ENCODE data around the gene GPR37L1.

GPR37L1 gene

GRCh38 chr1:202127061-202127460, 4.3 kb downstream of the GPR37L1 start:
- Histone ChIP-seq H3K4me3 (ENCODE audit: low read depth, low read length) (no peak overlapping the region), H3K36me3 (ENCODE audit: control insufficient read depth, insufficient read depth, low read length) (0 out of 2 replicates have a peak, but pooled peaks cover under 1% of the 10 kb centered on the region), H3K27ac (ENCODE audit: low read depth, low read length) (no peak overlapping the region), H3K9me3 (ENCODE audit: control insufficient read depth, insufficient read depth, low read depth, low read length) (no peaks in the 10 kb centered on the region), H3K27me3 (ENCODE audit: control insufficient read depth, insufficient read depth, low read length) (no peaks in the 10 kb centered on the region), H3K4me1 (ENCODE audit: control insufficient read depth, insufficient read depth, low read length) (no peaks in the 10 kb centered on the region), H3K9ac (ENCODE audit: low read length) (no peak overlapping the region)

GRCh38 chr1:202127836-202128622, 5.3 kb downstream of the GPR37L1 start:
- H3K9ac ChIP-seq (ENCODE audit: low read length) = no peak overlapping the region
- no peak overlapping the region for H3K4me3 ChIP-seq (ENCODE audit: low read depth, low read length)
- peaks cover 10% of the 10 kb centered on the region for H3K36me3 ChIP-seq (ENCODE audit: control insufficient read depth, insufficient read depth, low read length)
- H3K27ac ChIP-seq (ENCODE audit: low read depth, low read length) = no peak overlapping the region
- peaks cover 4% of the 10 kb centered on the region; the same call in 1 of the 2 replicates for H3K4me1 ChIP-seq (ENCODE audit: control insufficient read depth, insufficient read depth, low read length)
- H3K27me3 ChIP-seq (ENCODE audit: control insufficient read depth, insufficient read depth, low read length) = no peaks in the 10 kb centered on the region
- H3K9me3 ChIP-seq (ENCODE audit: control insufficient read depth, insufficient read depth, low read depth, low read length) = no peaks in the 10 kb centered on the region

- H3K4me1 ChIP-seq (ENCODE audit: control insufficient read depth, insufficient read depth, low read length) = peaks cover 4% of the 10 kb centered on the region; the same call in 1 of the 2 replicates
- no peak overlapping the region for H3K4me3 ChIP-seq (ENCODE audit: low read depth, low read length)
- H3K27ac ChIP-seq (ENCODE audit: low read depth, low read length) = no peak overlapping the region
- H3K9me3 ChIP-seq (ENCODE audit: control insufficient read depth, insufficient read depth, low read depth, low read length) = no peaks in the 10 kb centered on the region
- peaks cover 22% of the 10 kb centered on the region for H3K36me3 ChIP-seq (ENCODE audit: control insufficient read depth, insufficient read depth, low read length)
- no peaks in the 10 kb centered on the region for H3K27me3 ChIP-seq (ENCODE audit: control insufficient read depth, insufficient read depth, low read length)
- H3K9ac ChIP-seq (ENCODE audit: low read length) = no peak overlapping the region
These were observed 7.0 kb downstream of the GPR37L1 start for GRCh38 chr1:202129453-202130296.

DNA sequence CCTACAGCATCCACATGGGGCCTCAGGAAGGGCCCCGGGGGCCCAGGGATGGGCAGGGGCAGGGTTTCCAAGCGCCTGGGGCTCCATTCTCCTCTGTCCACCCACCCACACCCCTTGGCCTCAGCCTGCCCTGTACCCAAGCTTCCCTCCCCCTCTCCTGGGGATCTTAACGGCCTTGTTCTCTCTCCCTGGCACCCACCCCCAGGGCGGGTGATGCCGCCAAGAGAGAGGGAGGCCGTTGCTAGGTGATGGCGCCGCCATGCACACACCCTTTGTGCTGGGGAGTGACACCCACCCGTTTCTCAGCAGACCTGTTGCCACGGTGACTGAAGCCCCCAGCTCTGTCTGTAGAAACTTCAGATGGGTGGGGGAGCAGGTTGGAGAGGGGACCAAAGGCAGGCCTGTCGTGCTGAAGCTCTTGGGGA, 7.6 kb downstream of the GPR37L1 start:
- no peaks in the 10 kb centered on the region for H3K27me3 ChIP-seq (ENCODE audit: control insufficient read depth, insufficient read depth, low read length)
- H3K36me3 ChIP-seq (ENCODE audit: control insufficient read depth, insufficient read depth, low read length) = peaks cover 26% of the 10 kb centered on the region
- H3K4me3 ChIP-seq (ENCODE audit: low read depth, low read length) = no peak overlapping the region
- no peak overlapping the region for H3K9ac ChIP-seq (ENCODE audit: low read length)
- H3K27ac ChIP-seq (ENCODE audit: low read depth, low read length) = no peak overlapping the region
- peaks cover 7% of the 10 kb centered on the region; the same call in 1 of the 2 replicates for H3K4me1 ChIP-seq (ENCODE audit: control insufficient read depth, insufficient read depth, low read length)
- H3K9me3 ChIP-seq (ENCODE audit: control insufficient read depth, insufficient read depth, low read depth, low read length) = no peaks in the 10 kb centered on the region

GRCh38 chr1:202130816-202131522, 8.3 kb downstream of the GPR37L1 start:
- Histone ChIP-seq H3K9me3 (ENCODE audit: control insufficient read depth, insufficient read depth, low read depth, low read length) (no peaks in the 10 kb centered on the region), H3K4me1 (ENCODE audit: control insufficient read depth, insufficient read depth, low read length) (peaks cover 12% of the 10 kb centered on the region; the same call in 1 of the 2 replicates), H3K4me3 (ENCODE audit: low read depth, low read length) (no peak overlapping the region), H3K9ac (ENCODE audit: low read length) (no peak overlapping the region), H3K27ac (ENCODE audit: low read depth, low read length) (no peak overlapping the region), H3K36me3 (ENCODE audit: control insufficient read depth, insufficient read depth, low read length) (peaks cover 32% of the 10 kb centered on the region), H3K27me3 (ENCODE audit: control insufficient read depth, insufficient read depth, low read length) (no peaks in the 10 kb centered on the region)

DNA sequence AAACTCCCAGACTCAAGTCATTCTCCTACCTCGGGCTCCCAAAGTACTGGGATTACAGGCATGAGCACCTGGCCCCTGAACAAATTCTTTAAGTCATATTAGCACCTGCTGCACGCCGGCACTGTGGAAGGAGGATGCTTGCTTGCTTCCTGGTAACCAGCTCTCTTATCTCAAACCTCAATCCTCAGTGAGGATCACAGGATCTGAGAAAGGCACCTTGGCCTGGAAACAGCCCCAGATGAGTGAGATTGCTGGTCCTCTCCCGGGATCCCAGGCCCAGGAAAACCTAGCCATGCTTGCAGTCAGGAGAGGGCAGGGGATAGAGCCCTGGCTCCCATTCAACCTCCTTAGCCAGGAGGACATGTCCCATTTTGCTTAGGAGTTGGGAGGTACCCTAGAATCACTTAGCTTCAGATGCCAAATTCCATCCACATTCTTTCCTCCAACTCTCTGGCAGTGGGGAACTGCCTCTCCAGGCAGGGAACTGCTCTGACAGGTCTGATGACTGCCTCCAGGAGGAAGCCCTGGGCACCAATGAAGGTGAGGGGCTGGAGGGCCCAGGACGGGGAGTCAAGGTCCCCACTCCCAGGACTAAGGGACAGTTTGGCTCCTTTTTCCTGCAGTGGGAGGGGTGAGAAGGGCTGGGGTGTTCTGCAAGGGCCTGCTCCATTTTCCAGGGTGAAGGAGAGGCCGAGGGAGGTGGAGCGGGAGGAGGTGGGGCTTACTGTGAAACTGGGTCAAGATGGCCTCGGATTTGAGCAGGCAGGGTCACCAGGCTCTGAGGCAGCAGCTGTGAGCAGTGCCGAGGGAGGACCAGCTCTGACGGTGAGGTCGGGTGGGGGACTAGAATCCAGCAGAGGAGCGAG, 9.5 kb downstream of the GPR37L1 start:
- peaks cover 12% of the 10 kb centered on the region; the same call in 1 of the 2 replicates for H3K4me1 ChIP-seq (ENCODE audit: control insufficient read depth, insufficient read depth, low read length)
- no peaks in the 10 kb centered on the region for H3K27me3 ChIP-seq (ENCODE audit: control insufficient read depth, insufficient read depth, low read length)
- no peak overlapping the region for H3K27ac ChIP-seq (ENCODE audit: low read depth, low read length)
- no peaks in the 10 kb centered on the region for H3K9me3 ChIP-seq (ENCODE audit: control insufficient read depth, insufficient read depth, low read depth, low read length)
- peaks cover 35% of the 10 kb centered on the region for H3K36me3 ChIP-seq (ENCODE audit: control insufficient read depth, insufficient read depth, low read length)
- H3K9ac ChIP-seq (ENCODE audit: low read length) = no peak overlapping the region
- no peak overlapping the region for H3K4me3 ChIP-seq (ENCODE audit: low read depth, low read length)

GRCh38 chr1:202133001-202133400, 10.3 kb downstream of the GPR37L1 start:
- Histone ChIP-seq H3K27me3 (ENCODE audit: control insufficient read depth, insufficient read depth, low read length) (no peaks in the 10 kb centered on the region), H3K4me1 (ENCODE audit: control insufficient read depth, insufficient read depth, low read length) (peaks cover 12% of the 10 kb centered on the region; the same call in 1 of the 2 replicates), H3K27ac (ENCODE audit: low read depth, low read length) (no peak overlapping the region), H3K4me3 (ENCODE audit: low read depth, low read length) (no peak overlapping the region), H3K36me3 (ENCODE audit: control insufficient read depth, insufficient read depth, low read length) (peaks cover 39% of the 10 kb centered on the region), H3K9ac (ENCODE audit: low read length) (no peak overlapping the region), H3K9me3 (ENCODE audit: control insufficient read depth, insufficient read depth, low read depth, low read length) (no peaks in the 10 kb centered on the region)

DNA sequence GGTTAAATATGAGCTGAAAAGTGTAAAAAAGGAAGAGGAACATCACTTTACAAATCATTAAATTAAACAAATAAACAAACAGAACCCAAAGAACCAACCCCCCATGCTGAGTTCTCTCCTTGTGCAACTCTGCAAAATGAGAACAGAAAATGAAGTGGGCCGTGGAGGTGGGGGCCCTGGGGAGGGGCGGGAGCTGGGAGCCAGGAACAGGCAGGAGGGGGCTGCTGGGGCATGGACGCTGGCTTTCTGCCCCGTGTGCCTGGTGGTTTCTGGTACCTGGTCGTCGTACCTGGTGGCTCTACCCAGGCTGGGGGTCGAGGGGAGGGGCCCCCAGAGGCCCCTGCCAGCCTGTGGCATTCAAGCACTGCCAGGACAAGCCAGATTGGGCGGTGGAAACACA, 10.8 kb downstream of the GPR37L1 start:
- Histone ChIP-seq H3K4me1 (ENCODE audit: control insufficient read depth, insufficient read depth, low read length) (peaks cover 16% of the 10 kb centered on the region; the same call in 1 of the 2 replicates), H3K9ac (ENCODE audit: low read length) (no peak overlapping the region), H3K27me3 (ENCODE audit: control insufficient read depth, insufficient read depth, low read length) (no peaks in the 10 kb centered on the region), H3K9me3 (ENCODE audit: control insufficient read depth, insufficient read depth, low read depth, low read length) (no peaks in the 10 kb centered on the region), H3K4me3 (ENCODE audit: low read depth, low read length) (no peak overlapping the region), H3K27ac (ENCODE audit: low read depth, low read length) (no peak overlapping the region), H3K36me3 (ENCODE audit: control insufficient read depth, insufficient read depth, low read length) (peaks cover 43% of the 10 kb centered on the region)

- Histone ChIP-seq H3K4me3 (ENCODE audit: low read depth, low read length) (no peak overlapping the region), H3K9ac (ENCODE audit: low read length) (no peak overlapping the region), H3K36me3 (ENCODE audit: control insufficient read depth, insufficient read depth, low read length) (peaks cover 43% of the 10 kb centered on the region), H3K4me1 (ENCODE audit: control insufficient read depth, insufficient read depth, low read length) (peaks cover 19% of the 10 kb centered on the region; the same call in 1 of the 2 replicates), H3K27me3 (ENCODE audit: control insufficient read depth, insufficient read depth, low read length) (no peaks in the 10 kb centered on the region), H3K9me3 (ENCODE audit: control insufficient read depth, insufficient read depth, low read depth, low read length) (no peaks in the 10 kb centered on the region), H3K27ac (ENCODE audit: low read depth, low read length) (no peak overlapping the region)
These were observed 11.3 kb downstream of the GPR37L1 start for GRCh38 chr1:202133989-202134388.

DNA sequence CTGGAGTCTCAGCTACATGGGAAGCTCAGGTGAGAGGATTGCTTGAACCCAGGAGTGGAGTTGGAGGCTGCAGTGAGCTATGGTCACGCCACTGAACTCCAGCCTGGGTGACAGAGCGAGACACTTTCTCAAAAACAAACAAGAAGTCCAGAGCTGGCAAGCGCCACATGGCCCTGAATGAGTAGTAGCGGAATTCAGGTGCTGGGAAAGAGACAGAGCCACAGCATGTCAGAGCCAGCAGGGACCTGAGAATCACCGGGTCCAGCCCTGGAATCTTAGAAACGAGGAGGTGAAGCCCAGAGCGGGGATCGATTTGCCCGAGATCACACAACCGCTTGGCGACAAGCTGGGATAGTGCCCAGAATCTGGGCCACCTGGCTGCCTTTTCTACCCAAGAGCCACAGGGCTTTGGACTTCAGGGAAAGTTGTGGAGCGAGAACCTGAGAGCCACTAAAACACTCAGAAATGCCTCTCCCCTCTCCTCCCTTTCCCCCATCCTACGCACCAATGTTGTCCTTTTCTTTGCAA, 12.0 kb downstream of the GPR37L1 start:
- Histone ChIP-seq H3K9me3 (ENCODE audit: control insufficient read depth, insufficient read depth, low read depth, low read length) (no peaks in the 10 kb centered on the region), H3K27ac (ENCODE audit: low read depth, low read length) (no peak overlapping the region), H3K27me3 (ENCODE audit: control insufficient read depth, insufficient read depth, low read length) (no peaks in the 10 kb centered on the region)

More for the DNA sequence above, 12.0 kb downstream of the GPR37L1 start:
- H3K4me1 ChIP-seq (ENCODE audit: control insufficient read depth, insufficient read depth, low read length) = peaks cover 19% of the 10 kb centered on the region; the same call in 1 of the 2 replicates
- no peak overlapping the region for H3K4me3 ChIP-seq (ENCODE audit: low read depth, low read length)
- H3K9ac ChIP-seq (ENCODE audit: low read length) = no peak overlapping the region
- H3K36me3 ChIP-seq (ENCODE audit: control insufficient read depth, insufficient read depth, low read length) = peaks cover 43% of the 10 kb centered on the region
